Bronchial epithelial cell (primary cell): ENCODE data around the gene CELF2. TPM values are rescaled to one million over a fixed set of nuclear protein-coding genes. Genes with fewer than 3 reads are reported as not detected.

Experiments used
- DNase-seq: peaks from one replicate; pipeline ENCODE4 v3.0.0-alpha.2; 2010; ENCODE audit warnings: low read depth
- FAIRE-seq: peaks from 2 replicates; lab custom pipeline; 2011; peaks lifted over from hg19 to GRCh38; lab: Jason Lieb, UNC
- H3K27me3 ChIP-seq: 2 replicates; pipeline ENCODE4 v1.5.1; 2011; ENCODE audit warnings: low read length; ENCODE audit not compliant: control insufficient read depth, insufficient read depth
- H3K36me3 ChIP-seq: 2 replicates; pipeline ENCODE4 v1.5.1; 2011; ENCODE audit warnings: low read length; ENCODE audit not compliant: control insufficient read depth, insufficient read depth
- H3K4me3 ChIP-seq: 2 replicates; pipeline ENCODE4 v1.5.1; 2011; ENCODE audit warnings: mild to moderate bottlenecking, low read depth, low read length, control low read depth
- CTCF ChIP-seq: IDR thresholded peaks from 2 replicates; pipeline ENCODE4 v1.5.1; 2011; ENCODE audit warnings: mild to moderate bottlenecking, moderate library complexity, low read length, control low read depth, inconsistent platforms; ENCODE audit not compliant: insufficient read depth, severe bottlenecking
- total RNA-seq: library from RNA; depleted of rRNA; stranded (reverse); fragments of >200 nt; gene quantifications from 2 replicates; pipeline ENCODE4 v1.2.1, GENCODE V29; 2014

Gene CELF2
- total RNA-seq, 1 donor from 2014 or later: 2.1 TPM

- DNase-seq (no peak), FAIRE-seq (peak; percentile 7)
- no peaks in the 10 kb centered on the region for H3K27me3 ChIP-seq
- no peak for TF ChIP-seq CTCF
- H3K4me3 ChIP-seq: no peak overlapping the region
- H3K36me3 ChIP-seq: no peaks in the 10 kb centered on the region
Observed at GRCh38 chr10:11232222-11232961, 214.7 kb downstream of the CELF2 start.

- Histone ChIP-seq H3K36me3 (no peaks in the 10 kb centered on the region), H3K27me3 (no peaks in the 10 kb centered on the region), H3K4me3 (no peak overlapping the region)
- no peak for TF ChIP-seq CTCF
- FAIRE-seq (no peak), DNase-seq (peak; percentile 4)
Observed at GRCh38 chr10:11234857-11235531, 217.3 kb downstream of the CELF2 start.

GRCh38 chr10:11235771-11236170, 218.1 kb downstream of the CELF2 start:
- Histone ChIP-seq H3K27me3 (no peaks in the 10 kb centered on the region), H3K4me3 (no peak overlapping the region), H3K36me3 (no peaks in the 10 kb centered on the region)
- FAIRE-seq (no peak), DNase-seq (no peak)
- TF ChIP-seq CTCF: no peak

DNA sequence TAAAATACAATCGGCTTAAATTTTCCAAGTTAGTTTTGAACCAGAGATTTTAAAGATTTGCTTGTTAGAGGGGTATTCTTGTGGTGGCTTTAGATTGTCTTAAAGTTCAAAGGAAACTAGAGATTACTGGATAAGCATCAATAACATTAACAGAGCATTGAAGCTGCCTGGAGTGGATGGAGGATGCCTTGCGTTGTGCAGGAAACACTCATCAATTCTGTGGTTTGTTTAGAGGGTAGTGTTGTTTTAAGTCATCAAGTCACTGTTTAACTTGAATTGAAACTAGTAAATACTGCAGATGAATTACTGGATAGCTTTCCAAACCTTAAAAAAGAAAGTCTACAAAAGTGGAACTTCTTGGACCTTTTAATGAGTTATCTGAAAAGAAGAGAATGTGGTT, 218.6 kb downstream of the CELF2 start:
- Histone ChIP-seq H3K36me3 (no peaks in the 10 kb centered on the region), H3K4me3 (no peak overlapping the region), H3K27me3 (no peaks in the 10 kb centered on the region)
- no peak for FAIRE-seq
- DNase-seq: no peak
- TF ChIP-seq CTCF: no peak

GRCh38 chr10:11237571-11237970, 219.9 kb downstream of the CELF2 start:
- no peak for FAIRE-seq

More at GRCh38 chr10:11237571-11237970, 219.9 kb downstream of the CELF2 start:
- DNase-seq: no peak
- Histone ChIP-seq H3K36me3 (no peaks in the 10 kb centered on the region), H3K4me3 (no peak overlapping the region), H3K27me3 (no peaks in the 10 kb centered on the region)
- TF ChIP-seq CTCF: no peak
